ENCODE results near the gene TBL3. TPM values are rescaled to one million over a fixed set of nuclear protein-coding genes. Genes with fewer than 3 reads are reported as not detected.
A peak's percentile ranks its signal among the peaks of the same experiment; 100 is the strongest.

The TBL3 gene
- total and polyA plus RNA-seq, 4 donors, result 12.5 to 24.3 (median 14.2) TPM

- no peak for TF ChIP-seq CTCF (IDR thresholded peaks at IDR 0.05; ENCODE audit: low read depth, low read length, missing input control)
- no peak for TF ChIP-seq HNF4G (IDR thresholded peaks at IDR 0.05)
- TF ChIP-seq, protein P1, sequence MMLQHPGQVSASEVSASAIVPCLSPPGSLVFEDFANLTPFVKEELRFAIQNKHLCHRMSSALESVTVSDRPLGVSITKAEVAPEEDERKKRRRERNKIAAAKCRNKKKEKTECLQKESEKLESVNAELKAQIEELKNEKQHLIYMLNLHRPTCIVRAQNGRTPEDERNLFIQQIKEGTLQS (IDR thresholded peaks at IDR 0.05), result no peak
- TF ChIP-seq FOXA1 (IDR thresholded peaks at IDR 0.05), result no peak
Measured at GRCh38 chr16:1924095-1924494, 47.8 kb upstream of the TBL3 start (continued).

DNA sequence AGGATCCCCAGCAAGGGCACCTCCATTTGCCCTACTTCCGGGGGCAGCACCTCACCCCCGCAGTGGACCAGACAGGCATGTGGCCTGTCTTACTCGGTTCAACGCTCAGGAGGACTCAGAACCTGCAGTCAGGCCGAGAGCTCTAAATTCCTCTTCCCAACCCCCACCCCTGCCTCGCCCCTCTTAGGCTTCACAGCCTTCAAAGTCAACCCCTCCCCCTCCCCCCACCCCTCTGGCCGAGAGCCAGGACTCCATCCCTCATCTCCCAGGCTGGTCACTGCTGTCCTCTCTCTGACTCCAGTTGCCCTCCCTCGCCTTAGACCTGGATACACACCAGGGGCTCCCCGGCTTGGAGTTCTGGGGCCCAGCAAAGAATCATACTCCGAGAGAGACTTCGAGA lies 45.6 kb upstream of the TBL3 start:
- H3K9me3 ChIP-seq (ENCODE audit: control insufficient read depth in 4 of 4, low read length in 3 of 4), result no peaks in the 10 kb centered on the region
- H3K27me3 ChIP-seq (ENCODE audit: control insufficient read depth in 4 of 4, insufficient read depth in 4 of 4, low read length in 3 of 4), result peaks cover 0 to 8% (median 4%) of the 10 kb centered on the region in 4 donors
- no peak for TF ChIP-seq FOXA1 (IDR thresholded peaks at IDR 0.05)
- no peak overlapping the region for H3K4me3 ChIP-seq (ENCODE audit: low read depth in 1 of 3, low read length in 3 of 3)
- peaks cover 0 to 8% (median 3%) of the 10 kb centered on the region in 4 donors for H3K4me1 ChIP-seq (ENCODE audit: control insufficient read depth in 4 of 4, insufficient read depth in 4 of 4, low read length in 3 of 4)
- 81% methylated on average over 11 of the region's 11 CpGs for WGBS
- no peaks in the 10 kb centered on the region for H3K36me3 ChIP-seq (ENCODE audit: control insufficient read depth in 4 of 4, insufficient read depth in 3 of 4, low read depth in 1 of 4, low read length in 3 of 4)
- H3K27ac ChIP-seq (ENCODE audit: low read depth in 1 of 2, low read length in 2 of 2), result no peak overlapping the region
- no peak for DNase-seq (ENCODE audit: low spot score)
- H3K9ac ChIP-seq (ENCODE audit: low read depth in 1 of 2, low read length in 2 of 2), result no peak overlapping the region

DNA sequence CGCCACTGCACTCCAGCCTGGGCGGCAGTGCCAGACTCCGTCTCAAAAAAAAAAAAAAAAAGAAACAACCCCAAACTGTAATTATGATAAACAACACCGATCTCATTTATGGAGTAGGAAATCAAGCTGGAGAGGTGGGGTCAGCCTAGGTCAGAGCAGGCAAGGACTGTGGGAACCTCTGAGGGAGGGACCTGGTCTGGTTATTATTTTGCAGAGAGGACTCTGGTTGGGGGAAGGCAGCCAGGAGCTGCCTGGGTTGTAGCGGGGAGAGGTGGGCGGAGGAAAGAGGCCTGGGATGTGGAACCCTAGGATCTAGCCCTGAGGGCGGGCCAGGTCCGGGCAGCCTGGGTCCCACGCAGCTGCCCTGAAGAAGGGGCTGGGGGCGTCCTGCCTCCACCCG lies 42.7 kb upstream of the TBL3 start:
- peak; percentile 50 for DNase-seq (ENCODE audit: low spot score)
- no peak overlapping the region for H3K9ac ChIP-seq (ENCODE audit: low read depth in 1 of 2, low read length in 2 of 2)
- 19% methylated on average over 11 of the region's 11 CpGs for WGBS

GRCh38 chr16:1929578-1930337 lies 42.1 kb upstream of the TBL3 start:
- WGBS, result 16% methylated on average over 70 of the region's 70 CpGs
- peak overlapping the region in 1 of 2 donors; percentile 47 for H3K9ac ChIP-seq (ENCODE audit: low read depth in 1 of 2, low read length in 2 of 2)
- H3K36me3 ChIP-seq (ENCODE audit: control insufficient read depth in 4 of 4, insufficient read depth in 3 of 4, low read depth in 1 of 4, low read length in 3 of 4), result no peaks in the 10 kb centered on the region
- peak overlapping the region in 1 of 3 donors; percentile 78 for H3K4me3 ChIP-seq (ENCODE audit: low read depth in 1 of 3, low read length in 3 of 3)
- H3K27ac ChIP-seq (ENCODE audit: low read depth in 1 of 2, low read length in 2 of 2), result no peak overlapping the region
- no peak for TF ChIP-seq YY1 (IDR thresholded peaks at IDR 0.05)
- TF ChIP-seq CTCF (IDR thresholded peaks at IDR 0.05; ENCODE audit: low read depth, low read length, missing input control), result peak; percentile 99
- peak; percentile 50 to 79 for TF ChIP-seq RAD21 (IDR thresholded peaks at IDR 0.05)
- peak; percentile 95 for DNase-seq (ENCODE audit: low spot score)
- H3K4me1 ChIP-seq (ENCODE audit: control insufficient read depth in 4 of 4, insufficient read depth in 4 of 4, low read length in 3 of 4), result peaks cover 0 to 26% (median 13%) of the 10 kb centered on the region in 4 donors
- no peaks in the 10 kb centered on the region for H3K27me3 ChIP-seq (ENCODE audit: control insufficient read depth in 4 of 4, insufficient read depth in 4 of 4, low read length in 3 of 4)
- H3K9me3 ChIP-seq (ENCODE audit: control insufficient read depth in 4 of 4, low read length in 3 of 4), result no peaks in the 10 kb centered on the region

More for the DNA sequence above, 42.7 kb upstream of the TBL3 start:
- no peaks in the 10 kb centered on the region for H3K36me3 ChIP-seq (ENCODE audit: control insufficient read depth in 4 of 4, insufficient read depth in 3 of 4, low read depth in 1 of 4, low read length in 3 of 4)
- H3K4me3 ChIP-seq (ENCODE audit: low read depth in 1 of 3, low read length in 3 of 3), result peak overlapping the region in 1 of 3 donors; percentile 78
- H3K27ac ChIP-seq (ENCODE audit: low read depth in 1 of 2, low read length in 2 of 2), result no peak overlapping the region
- peaks cover 0 to 26% (median 13%) of the 10 kb centered on the region in 4 donors for H3K4me1 ChIP-seq (ENCODE audit: control insufficient read depth in 4 of 4, insufficient read depth in 4 of 4, low read length in 3 of 4)
- TF ChIP-seq, protein P2, sequence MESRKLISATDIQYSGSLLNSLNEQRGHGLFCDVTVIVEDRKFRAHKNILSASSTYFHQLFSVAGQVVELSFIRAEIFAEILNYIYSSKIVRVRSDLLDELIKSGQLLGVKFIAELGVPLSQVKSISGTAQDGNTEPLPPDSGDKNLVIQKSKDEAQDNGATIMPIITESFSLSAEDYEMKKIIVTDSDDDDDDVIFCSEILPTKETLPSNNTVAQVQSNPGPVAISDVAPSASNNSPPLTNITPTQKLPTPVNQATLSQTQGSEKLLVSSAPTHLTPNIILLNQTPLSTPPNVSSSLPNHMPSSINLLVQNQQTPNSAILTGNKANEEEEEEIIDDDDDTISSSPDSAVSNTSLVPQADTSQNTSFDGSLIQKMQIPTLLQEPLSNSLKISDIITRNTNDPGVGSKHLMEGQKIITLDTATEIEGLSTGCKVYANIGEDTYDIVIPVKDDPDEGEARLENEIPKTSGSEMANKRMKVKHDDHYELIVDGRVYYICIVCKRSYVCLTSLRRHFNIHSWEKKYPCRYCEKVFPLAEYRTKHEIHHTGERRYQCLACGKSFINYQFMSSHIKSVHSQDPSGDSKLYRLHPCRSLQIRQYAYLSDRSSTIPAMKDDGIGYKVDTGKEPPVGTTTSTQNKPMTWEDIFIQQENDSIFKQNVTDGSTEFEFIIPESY (IDR thresholded peaks at IDR 0.05), result no peak
- TF ChIP-seq RXRA (IDR thresholded peaks at IDR 0.05), result peak in 1 of 2 donors; percentile 49
- TF ChIP-seq HNF4A (conservative IDR thresholded peaks at IDR 0.05), result no peak
- TF ChIP-seq TAF1 (conservative IDR thresholded peaks at IDR 0.05), result no peak
- TF ChIP-seq HNF4G (IDR thresholded peaks at IDR 0.05), result no peak
- TF ChIP-seq GABPA (IDR thresholded peaks at IDR 0.05 in 1 of 2, conservative IDR thresholded peaks at IDR 0.05 in 1 of 2), result no peak
- peak; percentile 20 for TF ChIP-seq SP1 (IDR thresholded peaks at IDR 0.05)
- no peaks in the 10 kb centered on the region for H3K9me3 ChIP-seq (ENCODE audit: control insufficient read depth in 4 of 4, low read length in 3 of 4)
- H3K27me3 ChIP-seq (ENCODE audit: control insufficient read depth in 4 of 4, insufficient read depth in 4 of 4, low read length in 3 of 4), result no peaks in the 10 kb centered on the region
